Measurements from ENCODE around the gene ADSS1. TPM values are rescaled to one million over a fixed set of nuclear protein-coding genes. Genes with fewer than 3 reads are reported as not detected.

The ADSS1 gene
- total RNA-seq, 1 donor from 2014 or later, result 2.8 TPM

DNA sequence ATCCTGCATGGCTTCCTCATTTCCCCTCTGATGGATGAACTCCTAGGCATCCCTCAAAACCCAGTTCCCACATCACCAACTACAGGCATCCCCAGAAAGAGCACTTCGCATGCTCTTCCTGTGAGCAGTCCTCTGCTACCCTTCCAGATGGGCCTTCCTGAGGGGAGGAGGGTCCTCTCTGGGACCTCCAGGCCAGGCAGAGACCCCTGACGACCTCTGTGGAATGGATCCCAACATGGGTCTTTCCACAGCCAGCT is 69.6 kb downstream of the ADSS1 start:
- no peak for DNase-seq (ENCODE audit: low read depth, low spot score)

- DNase-seq (ENCODE audit: low read depth, low spot score), result no peak
Observed at GRCh38 chr14:104794099-104794498, 70.1 kb downstream of the ADSS1 start.

- DNase-seq (ENCODE audit: low read depth, low spot score), result no peak
Observed at GRCh38 chr14:104794631-104794992, 70.6 kb downstream of the ADSS1 start.

DNA sequence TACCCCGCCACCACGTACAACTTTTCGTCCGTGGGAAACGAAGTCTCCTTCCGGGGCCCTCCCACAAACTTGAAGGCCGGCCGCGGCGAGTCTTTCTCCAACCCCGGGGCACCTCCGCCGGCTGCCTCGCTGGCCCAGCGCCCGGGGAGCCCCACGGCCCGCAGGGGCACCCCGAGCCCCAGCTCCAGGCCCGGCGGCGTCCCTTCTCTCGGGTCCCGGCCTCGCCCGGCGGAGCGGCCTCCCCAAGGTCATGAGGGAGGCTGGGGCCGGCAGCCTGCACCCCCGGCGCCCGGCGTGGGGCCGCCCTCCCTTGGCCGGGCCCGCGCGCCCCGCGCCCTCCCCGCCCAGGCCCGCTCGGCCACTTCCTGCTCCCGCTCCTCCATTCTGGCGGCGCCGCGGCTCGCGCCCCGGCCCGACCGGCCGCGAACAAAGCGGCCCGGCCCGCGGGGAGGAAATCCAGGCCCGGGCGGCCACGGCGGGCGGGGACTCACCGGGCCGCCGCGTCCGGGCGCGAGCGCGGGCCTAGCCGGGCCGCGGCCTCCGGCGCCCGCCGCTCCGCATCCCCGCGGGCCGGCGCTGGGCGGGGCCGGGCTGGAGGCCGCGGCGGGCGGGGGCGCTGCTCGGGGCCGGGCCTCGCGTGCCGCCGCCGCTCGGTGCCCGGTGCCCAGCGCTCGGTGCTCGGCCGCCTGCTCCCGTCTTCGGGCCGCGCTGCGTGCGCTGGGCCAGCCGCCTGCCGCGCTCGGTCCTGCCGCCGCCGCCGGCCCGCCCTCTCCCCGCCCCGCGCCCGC is 71.2 kb downstream of the ADSS1 start, which contains the start of gene AKT1:
AKT1 (minus strand) TSS at position 756 of the 788 bp plus-strand sequence. CDS start 3,105 bp downstream, outside the sequence.
- no peak for DNase-seq (ENCODE audit: low read depth, low spot score)

DNA sequence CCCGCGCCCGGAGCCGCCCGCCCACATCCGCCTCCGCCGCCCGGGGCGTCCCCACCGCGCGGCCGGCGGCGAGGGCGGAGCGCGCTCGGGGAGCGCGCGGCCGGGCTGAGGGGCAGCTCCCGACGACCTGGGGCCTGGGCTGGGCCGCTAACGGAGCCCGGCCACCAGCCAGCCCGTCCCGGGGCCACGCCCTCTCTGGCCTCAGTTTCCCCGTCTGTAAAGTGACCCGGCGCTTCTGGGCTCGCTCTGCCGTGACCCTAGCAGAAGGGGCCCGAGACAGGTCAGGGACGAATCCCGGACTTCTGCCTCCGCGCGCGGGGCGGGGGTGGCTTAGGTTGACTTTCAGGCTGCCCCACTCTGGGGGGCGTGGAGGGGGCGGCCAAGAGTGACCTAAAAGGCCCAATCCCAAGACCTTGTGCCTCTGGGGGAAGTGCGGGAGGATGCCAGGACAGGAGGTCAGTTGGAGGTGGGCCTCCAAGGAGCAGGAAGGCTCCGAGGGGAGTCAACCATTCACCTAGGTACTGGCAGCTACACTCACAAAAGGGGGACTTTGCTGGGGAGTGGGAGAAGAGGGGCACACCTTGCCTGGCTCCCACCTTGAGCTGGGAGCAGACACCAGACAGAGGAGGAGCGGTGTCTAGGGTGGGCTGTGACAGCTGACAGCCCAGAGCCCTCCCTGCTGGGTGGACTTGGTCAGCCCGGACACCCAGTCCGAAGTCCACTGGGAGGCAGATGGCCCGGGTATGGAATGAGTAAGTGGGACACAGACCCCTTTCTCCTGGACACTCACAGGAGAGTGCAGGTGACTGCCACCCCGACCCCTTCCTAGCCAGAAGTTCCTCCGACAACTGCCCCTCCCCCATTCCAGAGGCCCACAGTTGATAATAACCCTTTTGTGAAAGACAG is 72.0 kb downstream of the ADSS1 start:
- no peak for DNase-seq (ENCODE audit: low read depth, low spot score)

GRCh38 chr14:104796687-104797081 is 72.7 kb downstream of the ADSS1 start:
- no peak for DNase-seq (ENCODE audit: low read depth, low spot score)

Other genes with a start within 250 kb of the ADSS1 start
- not detected in 2 replicates for gene C14orf180, start 144.5 kb upstream of the ADSS1 start, total RNA-seq
- 0.13 TPM in 1 of 2 replicates, not detected in the other for gene TMEM179, start 119.5 kb upstream of the ADSS1 start, total RNA-seq
- 48.9 and 67.8 TPM in 2 replicates for gene INF2, start 34.6 kb upstream of the ADSS1 start, total RNA-seq
- gene SIVA1, start 28.9 kb downstream of the ADSS1 start, total RNA-seq, result 87.3 and 95.4 TPM in 2 replicates
- gene AKT1, start 71.5 kb downstream of the ADSS1 start, total RNA-seq, result 224 and 229 TPM in 2 replicates
- 3.9 and 5.2 TPM in 2 replicates for gene ZBTB42, start 76.9 kb downstream of the ADSS1 start, total RNA-seq
- gene CEP170B, start 141.0 kb downstream of the ADSS1 start, total RNA-seq, result 17.1 and 19.0 TPM in 2 replicates
- under 0.01 and 0.04 TPM in 2 replicates for gene PLD4, start 200.7 kb downstream of the ADSS1 start, total RNA-seq

Data from pulmonary artery endothelial cell (primary cell).